Activated T-cell treated with anti-CD3 and anti-CD28 coated beads, Interleukin-2, amount 50 U/mL, for 4 hours (primary cell): ENCODE measurements around the gene COL8A2. TPM values are rescaled to one million over a fixed set of nuclear protein-coding genes. Genes with fewer than 3 reads are reported as not detected.

Experiments
- ATAC-seq, 2 donors: fragments of 200-7000 bp; cut with Tn5 transposase; one replicate each; pipeline ENCODE4 v1.10.0; 2021
- DNase-seq: peaks from one replicate; pipeline ENCODE4 v3.0.0-alpha.2; 2020
- H3K27me3 Mint-ChIP-seq: one replicate; pipeline ENCODE4 v1.8.0; 2021; ENCODE audit warnings: low read depth, mixed read lengths
- H3K36me3 Mint-ChIP-seq: one replicate; pipeline ENCODE4 v1.8.0; 2022; ENCODE audit warnings: mixed read lengths; ENCODE audit not compliant: insufficient read depth
- H3K4me1 Mint-ChIP-seq: one replicate; pipeline ENCODE4 v1.8.0; 2021; ENCODE audit warnings: low read depth, mixed read lengths
- H3K4me3 Mint-ChIP-seq: one replicate; pipeline ENCODE4 v1.8.0; 2021; ENCODE audit warnings: mild to moderate bottlenecking, moderate library complexity, mixed read lengths
- H3K9me3 Mint-ChIP-seq: one replicate; pipeline ENCODE4 v1.8.0; 2021; ENCODE audit warnings: mixed read lengths
- total RNA-seq, 3 donors: library from RNA; stranded (reverse); gene quantifications; one replicate each; pipeline ENCODE4 v1.2.1, GENCODE V29; 2021

COL8A2 gene
- total RNA-seq, 3 donors from 2014 or later, result 0.08 to 0.43 (median 0.18) TPM

DNA sequence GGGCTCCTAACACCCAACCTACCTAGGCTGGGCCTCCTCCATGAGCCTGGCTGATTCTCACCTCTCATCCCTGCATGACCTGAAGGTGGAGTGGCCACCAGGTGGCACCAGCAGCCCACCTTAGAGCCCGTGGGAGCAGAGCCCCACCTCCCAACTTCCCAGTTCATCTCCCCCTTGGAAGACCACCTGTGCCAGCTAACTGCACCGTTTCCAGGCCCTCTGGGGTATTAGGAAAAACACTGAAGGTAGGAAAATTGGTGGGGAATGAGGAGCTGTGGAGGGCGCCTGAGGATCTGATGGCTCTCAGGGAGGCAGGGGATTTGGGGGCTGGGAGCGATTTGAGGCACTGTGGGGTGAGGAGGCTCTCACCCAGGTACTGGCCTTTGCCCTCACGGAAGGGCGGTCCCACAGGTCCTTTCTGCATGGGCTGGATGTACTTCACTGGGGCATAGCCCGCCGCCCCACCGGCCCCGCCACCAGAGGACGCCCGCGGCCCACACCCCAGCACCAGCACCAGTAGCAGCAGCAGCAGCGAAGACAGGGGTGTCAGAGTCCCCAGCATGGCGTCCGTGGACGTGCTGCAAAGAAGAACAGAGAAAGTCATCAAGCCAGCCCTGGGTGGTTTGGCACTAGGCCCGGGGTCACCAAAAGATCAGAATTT, 25.2 kb downstream of the COL8A2 start:
- ATAC-seq, result peak; percentile 89 to 92
- Mint-ChIP-seq H3K4me3 (no peak overlapping the region), H3K27me3 (no peaks in the 10 kb centered on the region), H3K9me3 (no peaks in the 10 kb centered on the region), H3K36me3 (no peaks in the 10 kb centered on the region), H3K4me1 (peaks cover 2% of the 10 kb centered on the region)
- DNase-seq, result peak; percentile 75

DNA sequence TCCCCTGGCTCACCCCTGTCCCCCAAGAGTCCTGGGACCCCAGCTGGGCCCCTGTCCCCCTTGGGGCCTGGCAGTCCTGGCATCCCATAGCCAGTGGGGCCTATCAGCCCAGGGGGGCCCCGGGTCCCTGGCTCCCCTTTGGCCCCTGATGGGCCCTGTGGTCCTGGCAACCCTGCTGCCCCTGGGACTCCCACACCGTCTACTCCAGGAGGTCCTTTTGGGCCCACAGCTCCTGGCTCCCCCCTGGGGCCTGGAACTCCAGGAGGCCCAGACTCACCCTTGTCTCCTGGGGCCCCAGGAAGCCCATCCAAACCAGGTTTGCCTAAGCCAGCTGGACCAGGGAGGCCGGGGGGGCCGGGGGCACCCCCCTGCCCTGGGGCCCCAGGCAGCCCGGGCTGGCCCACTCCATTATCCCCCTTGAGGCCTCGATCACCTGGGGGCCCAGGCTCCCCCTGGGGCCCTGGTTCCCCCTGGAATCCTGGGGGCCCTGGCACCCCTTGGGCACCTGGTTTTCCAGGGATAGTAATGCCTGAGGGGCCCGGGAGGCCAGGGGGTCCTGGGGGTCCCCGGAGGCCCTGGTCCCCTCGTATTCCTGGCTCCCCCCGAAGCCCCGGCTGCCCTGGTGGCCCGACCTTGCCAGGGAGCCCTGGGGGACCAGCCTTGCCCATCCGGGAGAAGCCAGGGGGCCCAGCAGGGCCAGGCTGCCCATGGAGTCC, 26.2 kb downstream of the COL8A2 start:
- DNase-seq (no peak), ATAC-seq (no peak)
- Mint-ChIP-seq H3K27me3 (no peaks in the 10 kb centered on the region), H3K9me3 (no peaks in the 10 kb centered on the region), H3K4me3 (no peak overlapping the region), H3K4me1 (peaks cover 2% of the 10 kb centered on the region), H3K36me3 (no peaks in the 10 kb centered on the region)

DNA sequence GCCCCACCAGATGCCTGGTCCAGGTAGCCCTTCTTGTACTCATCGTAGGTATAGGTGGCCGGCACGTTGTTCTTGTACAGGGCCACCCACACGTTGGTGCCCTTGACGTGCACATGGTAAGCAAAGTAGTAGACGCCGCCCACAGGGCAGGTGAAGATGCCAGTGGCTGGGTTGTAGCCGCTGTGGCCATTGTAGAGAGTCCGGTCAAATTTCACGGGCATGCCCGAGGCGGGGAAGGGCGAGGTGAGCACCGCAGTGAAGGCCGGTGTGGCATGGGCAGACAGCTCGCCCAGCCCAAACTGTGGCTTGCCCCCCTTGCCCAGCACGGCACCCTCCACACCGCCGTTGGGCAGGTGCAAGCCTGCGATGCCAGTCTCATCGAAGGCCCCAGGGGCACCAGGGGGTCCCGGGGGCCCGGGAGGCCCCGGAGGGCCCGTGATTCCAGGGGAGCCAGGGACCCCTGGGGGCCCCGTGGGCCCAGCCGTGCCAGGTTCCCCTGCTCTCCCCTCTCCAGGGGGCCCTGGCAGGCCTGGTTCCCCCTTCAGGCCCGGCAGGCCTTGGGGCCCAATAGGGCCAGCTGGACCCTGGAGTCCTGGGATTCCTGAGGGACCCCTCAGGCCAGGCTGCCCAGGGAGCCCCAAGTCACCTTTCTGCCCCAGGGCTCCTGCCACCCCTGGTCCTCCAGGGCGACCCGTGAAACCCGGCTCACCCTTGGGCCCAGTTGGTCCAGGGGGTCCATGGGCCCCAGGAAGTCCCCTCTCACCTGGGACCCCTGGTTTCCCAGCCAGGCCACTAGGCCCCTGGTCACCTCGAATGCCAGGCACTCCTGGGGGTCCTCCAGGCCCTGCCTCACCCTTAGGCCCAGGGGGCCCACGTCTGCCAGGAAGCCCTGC, 27.1 kb downstream of the COL8A2 start:
- Mint-ChIP-seq H3K4me3 (no peak overlapping the region), H3K36me3 (no peaks in the 10 kb centered on the region), H3K4me1 (peaks cover 2% of the 10 kb centered on the region), H3K27me3 (no peaks in the 10 kb centered on the region), H3K9me3 (no peaks in the 10 kb centered on the region)
- DNase-seq (no peak), ATAC-seq (no peak)

DNA sequence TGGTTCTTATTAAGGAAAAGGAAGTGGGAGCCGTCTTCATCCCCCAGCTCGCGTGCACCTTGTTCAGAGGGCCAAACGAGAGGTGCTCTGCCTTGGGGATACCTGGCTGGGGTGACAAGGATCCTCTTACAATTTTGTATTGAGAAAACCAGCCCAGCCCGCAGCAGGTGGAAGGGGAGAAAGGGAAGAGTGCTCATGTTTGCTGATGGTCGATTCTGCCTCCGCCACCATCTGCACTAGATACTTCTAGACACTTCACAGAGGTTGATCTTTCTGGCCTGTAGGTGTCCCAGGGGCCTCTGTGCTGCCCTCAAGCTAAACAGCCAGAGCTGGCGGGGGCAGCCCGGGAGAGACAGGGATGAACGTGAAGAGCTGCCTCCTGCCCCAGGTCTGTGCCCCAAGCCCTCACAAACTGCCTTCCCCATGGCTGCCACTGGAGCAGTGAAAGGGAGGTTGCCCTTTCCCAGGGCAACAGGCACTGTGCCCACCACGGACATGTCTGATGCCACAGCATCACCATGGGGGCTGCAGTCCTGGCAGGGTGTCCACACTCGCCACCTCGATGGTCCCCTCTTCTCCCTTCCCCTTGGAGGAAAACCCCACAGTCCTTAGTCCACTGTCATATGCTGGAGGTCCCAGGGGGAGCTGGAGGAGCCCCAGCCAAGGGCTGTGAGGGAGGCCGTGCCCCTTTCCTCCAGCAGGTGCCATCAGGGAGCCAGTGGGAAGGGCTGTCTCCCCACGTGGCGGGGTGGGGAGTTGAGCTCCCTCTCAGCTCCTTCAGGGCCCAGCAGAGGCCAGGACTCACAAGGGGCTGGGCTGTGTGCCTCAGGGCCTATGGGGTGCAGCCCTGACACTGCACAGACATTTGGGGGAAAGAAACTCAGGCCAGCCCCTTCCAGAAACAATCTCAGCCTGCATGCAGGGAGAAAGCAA, 28.3 kb downstream of the COL8A2 start:
- peaks cover 4% of the 10 kb centered on the region for H3K4me1 Mint-ChIP-seq
- no peak for DNase-seq
- ATAC-seq, result peak in 1 of 2 donors; percentile 15

DNA sequence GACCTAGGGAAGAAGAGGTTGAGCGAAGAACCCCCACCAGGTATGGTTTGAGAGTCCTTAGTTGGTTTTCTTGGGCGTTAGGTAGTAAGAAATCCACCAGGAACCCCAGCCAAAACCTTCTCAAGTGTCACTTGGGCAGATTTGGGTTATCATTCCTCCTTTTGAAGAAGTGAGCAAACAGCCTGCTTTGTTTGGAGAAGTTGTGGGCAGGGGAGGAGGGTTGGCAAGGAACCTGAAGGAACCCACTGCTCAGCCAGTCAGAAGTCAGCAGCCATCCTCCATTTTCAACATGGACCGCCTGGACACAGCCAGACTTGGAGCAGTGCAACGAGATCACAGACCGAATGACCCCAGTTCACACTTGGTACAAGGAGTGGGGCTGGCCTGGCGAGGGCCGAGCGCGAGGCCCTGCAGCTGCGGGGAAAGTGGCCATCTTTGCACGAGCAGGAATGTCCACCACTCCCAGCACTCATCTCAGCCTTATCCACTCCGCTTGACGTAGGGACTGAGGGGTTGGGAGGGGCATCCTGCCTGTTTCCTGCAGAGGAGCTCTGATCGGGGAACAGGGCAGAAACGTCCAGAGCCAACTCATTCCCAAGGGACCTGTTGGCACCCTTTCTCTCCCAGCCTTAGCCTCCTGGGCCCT, 29.1 kb downstream of the COL8A2 start:
- ATAC-seq, result no peak
- peaks cover 8% of the 10 kb centered on the region for H3K4me1 Mint-ChIP-seq
- H3K27me3 Mint-ChIP-seq, result no peaks in the 10 kb centered on the region
- peaks cover 10% of the 10 kb centered on the region for H3K36me3 Mint-ChIP-seq
- H3K9me3 Mint-ChIP-seq, result no peaks in the 10 kb centered on the region
- no peak overlapping the region for H3K4me3 Mint-ChIP-seq
- DNase-seq, result no peak

More for the DNA sequence above, 28.3 kb downstream of the COL8A2 start:
- no peaks in the 10 kb centered on the region for H3K9me3 Mint-ChIP-seq
- no peak overlapping the region for H3K4me3 Mint-ChIP-seq
- H3K36me3 Mint-ChIP-seq, result peaks cover 7% of the 10 kb centered on the region
- no peaks in the 10 kb centered on the region for H3K27me3 Mint-ChIP-seq

DNA sequence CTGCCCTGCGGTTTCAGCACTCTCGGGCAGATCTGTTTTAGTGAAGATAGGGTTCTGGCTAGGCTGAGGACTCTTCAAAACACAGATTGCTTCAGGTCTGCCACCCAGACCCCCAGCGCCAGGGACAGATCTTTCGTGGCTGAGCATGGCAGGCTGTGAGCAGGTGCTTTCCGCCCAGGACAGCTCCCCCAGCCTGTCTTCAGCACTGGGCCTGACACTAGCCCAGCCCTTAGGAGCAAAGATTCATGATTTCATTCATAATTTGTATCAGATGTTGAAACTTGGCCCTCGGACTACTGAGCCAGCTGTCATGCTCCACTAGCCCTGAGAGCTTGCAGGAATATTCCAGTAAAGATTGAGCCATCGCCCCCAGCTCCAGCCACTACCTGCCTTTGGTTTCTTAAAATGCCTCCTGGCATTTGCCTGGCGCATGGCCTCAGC, 30.4 kb downstream of the COL8A2 start:
- Mint-ChIP-seq H3K36me3 (peaks cover 11% of the 10 kb centered on the region), H3K4me1 (peaks cover 13% of the 10 kb centered on the region), H3K4me3 (no peak overlapping the region), H3K9me3 (no peaks in the 10 kb centered on the region), H3K27me3 (no peaks in the 10 kb centered on the region)
- ATAC-seq (no peak), DNase-seq (no peak)

DNA sequence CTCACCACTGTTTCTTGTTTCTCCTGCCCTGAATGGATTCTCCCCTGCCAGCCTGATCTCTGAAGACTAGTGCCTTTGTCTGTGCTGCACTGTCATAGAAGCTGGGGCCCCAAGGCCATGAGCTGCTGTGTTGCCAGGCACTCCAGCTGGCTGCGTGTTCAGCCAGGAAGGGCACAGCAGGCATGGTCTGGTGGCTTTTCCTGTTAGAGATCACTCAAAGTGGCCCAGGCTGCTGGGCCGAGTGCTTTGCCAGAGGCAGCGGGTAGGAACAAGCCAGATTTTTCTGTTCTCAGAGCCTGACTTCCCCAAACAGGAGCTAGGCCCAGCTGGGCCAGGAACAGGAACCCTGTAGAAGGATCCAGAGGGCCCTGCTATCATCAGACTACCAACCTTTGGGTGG, 31.1 kb downstream of the COL8A2 start:
- H3K36me3 Mint-ChIP-seq, result peaks cover 14% of the 10 kb centered on the region
- DNase-seq (no peak), ATAC-seq (no peak)
- no peak overlapping the region for H3K4me3 Mint-ChIP-seq
- no peaks in the 10 kb centered on the region for H3K27me3 Mint-ChIP-seq
- H3K9me3 Mint-ChIP-seq, result no peaks in the 10 kb centered on the region
- peaks cover 16% of the 10 kb centered on the region for H3K4me1 Mint-ChIP-seq

DNA sequence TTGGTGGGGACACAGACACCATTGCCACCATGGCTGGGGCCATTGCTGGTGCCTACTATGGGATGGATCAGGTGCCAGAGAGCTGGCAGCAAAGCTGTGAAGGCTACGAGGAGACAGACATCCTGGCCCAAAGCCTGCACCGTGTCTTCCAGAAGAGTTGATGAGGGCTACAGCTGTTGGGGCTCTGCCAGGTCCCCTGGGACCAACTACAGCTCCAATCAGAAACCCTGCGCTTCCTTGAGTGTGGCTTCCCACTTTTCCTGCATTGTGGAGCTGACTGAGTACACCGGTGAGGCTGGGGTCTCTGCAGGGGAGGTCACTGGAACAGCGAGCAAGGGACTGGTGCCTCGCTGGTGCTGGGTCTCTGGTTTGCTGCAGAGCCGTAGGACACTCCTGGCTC, 31.8 kb downstream of the COL8A2 start:
- no peak for ATAC-seq
- DNase-seq, result no peak
- H3K4me1 Mint-ChIP-seq, result peaks cover 16% of the 10 kb centered on the region
- H3K36me3 Mint-ChIP-seq, result peaks cover 14% of the 10 kb centered on the region
- no peak overlapping the region for H3K4me3 Mint-ChIP-seq
- no peaks in the 10 kb centered on the region for H3K9me3 Mint-ChIP-seq
- no peaks in the 10 kb centered on the region for H3K27me3 Mint-ChIP-seq

DNA sequence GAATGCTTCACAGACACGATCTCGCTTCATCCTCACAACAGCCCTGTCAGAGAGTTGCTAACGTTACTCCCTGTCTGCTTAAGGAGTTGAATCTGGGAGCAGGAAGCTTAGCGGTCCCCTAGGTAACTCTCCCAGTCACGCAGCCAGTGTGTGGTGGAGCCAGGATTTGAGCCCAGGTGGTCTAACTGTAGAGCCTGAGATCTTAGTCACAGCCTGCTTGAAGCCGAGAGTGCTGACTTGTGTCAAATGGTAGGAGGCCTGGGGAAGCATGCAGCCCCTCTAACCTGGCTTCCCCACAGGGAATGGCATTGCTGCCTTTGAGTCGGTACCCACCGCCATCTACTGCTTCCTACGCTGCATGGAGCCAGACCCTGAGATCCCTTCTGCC, 32.2 kb downstream of the COL8A2 start:
- Mint-ChIP-seq H3K36me3 (peaks cover 14% of the 10 kb centered on the region), H3K4me1 (peaks cover 16% of the 10 kb centered on the region), H3K27me3 (no peaks in the 10 kb centered on the region), H3K9me3 (no peaks in the 10 kb centered on the region), H3K4me3 (no peak overlapping the region)
- DNase-seq (no peak), ATAC-seq (no peak)

DNA sequence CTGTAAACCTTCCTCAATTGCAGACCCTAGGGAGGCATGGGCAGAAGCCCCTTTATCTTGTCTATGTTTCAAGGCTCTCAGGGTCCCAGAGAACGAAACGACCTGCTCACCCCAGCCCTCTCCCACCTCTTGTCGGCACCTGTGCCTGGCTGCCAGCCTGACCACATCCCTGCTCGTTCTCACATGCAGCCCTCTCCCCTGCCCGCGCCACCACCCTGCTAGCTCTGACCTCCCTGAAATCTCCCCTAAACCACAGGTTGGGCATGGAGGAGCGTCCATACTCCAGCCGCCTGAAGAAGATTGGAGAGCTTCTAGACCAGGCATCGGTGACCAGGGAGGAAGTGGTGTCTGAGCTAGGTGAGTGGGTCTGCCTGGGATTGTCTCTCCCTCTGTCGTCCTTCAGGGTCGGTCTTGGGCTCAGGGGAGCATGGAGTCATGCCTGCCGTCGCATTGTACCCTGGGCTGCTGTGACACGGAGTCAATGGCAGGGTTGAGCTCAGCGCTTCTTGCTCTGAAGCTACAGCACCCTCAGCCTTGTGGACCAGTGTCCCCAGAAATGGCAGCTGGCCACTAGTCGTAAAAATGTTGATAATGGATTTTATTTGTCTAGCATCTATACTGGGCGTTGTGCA, 32.7 kb downstream of the COL8A2 start:
- Mint-ChIP-seq H3K36me3 (peaks cover 14% of the 10 kb centered on the region), H3K9me3 (no peaks in the 10 kb centered on the region), H3K27me3 (no peaks in the 10 kb centered on the region), H3K4me3 (no peak overlapping the region), H3K4me1 (peaks cover 16% of the 10 kb centered on the region)
- ATAC-seq (no peak), DNase-seq (no peak)

DNA sequence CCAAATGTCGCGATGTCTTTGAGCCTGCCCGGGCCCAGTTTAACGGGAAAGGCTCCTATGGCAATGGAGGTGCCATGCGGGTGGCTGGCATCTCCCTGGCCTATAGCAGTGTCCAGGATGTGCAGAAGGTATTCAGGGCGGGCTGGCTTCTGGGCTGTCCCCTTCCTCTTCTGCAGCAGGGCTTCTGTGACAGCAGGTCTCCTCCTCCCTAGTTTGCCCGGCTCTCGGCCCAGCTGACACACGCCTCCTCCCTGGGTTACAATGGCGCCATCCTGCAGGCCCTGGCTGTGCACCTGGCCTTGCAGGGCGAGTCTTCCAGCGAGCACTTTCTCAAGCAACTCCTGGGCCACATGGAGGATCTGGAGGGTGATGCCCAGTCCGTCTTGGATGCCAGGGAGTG, 33.3 kb downstream of the COL8A2 start:
- H3K9me3 Mint-ChIP-seq, result no peaks in the 10 kb centered on the region
- H3K27me3 Mint-ChIP-seq, result peaks cover 4% of the 10 kb centered on the region
- ATAC-seq (no peak), DNase-seq (no peak)
- H3K4me3 Mint-ChIP-seq, result no peak overlapping the region
- H3K36me3 Mint-ChIP-seq, result peaks cover 14% of the 10 kb centered on the region
- H3K4me1 Mint-ChIP-seq, result peaks cover 17% of the 10 kb centered on the region

DNA sequence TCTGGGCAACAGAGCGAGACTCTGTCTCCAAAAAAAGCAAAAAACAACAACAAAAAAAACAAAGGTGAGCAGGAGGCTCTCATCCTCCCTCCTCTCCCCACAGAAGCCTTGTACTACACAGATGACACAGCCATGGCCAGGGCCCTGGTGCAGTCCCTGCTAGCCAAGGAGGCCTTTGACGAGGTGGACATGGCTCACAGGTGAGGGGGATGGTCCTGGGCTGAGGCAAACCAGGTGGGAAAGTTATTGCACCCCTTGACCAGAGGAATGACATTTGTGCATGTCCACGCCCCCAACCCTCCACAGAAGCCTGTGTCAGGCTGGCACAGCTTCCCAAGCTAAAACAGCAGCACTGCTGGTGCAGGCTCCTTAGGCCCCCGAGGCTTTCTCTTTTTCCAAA, 33.9 kb downstream of the COL8A2 start:
- H3K9me3 Mint-ChIP-seq, result no peaks in the 10 kb centered on the region
- peaks cover 17% of the 10 kb centered on the region for H3K4me1 Mint-ChIP-seq
- H3K4me3 Mint-ChIP-seq, result no peak overlapping the region
- H3K27me3 Mint-ChIP-seq, result peaks cover 7% of the 10 kb centered on the region
- ATAC-seq (no peak), DNase-seq (no peak)
- peaks cover 14% of the 10 kb centered on the region for H3K36me3 Mint-ChIP-seq
